Naive B cell (primary cell): ENCODE results near the gene CLOCK. TPM values are rescaled to one million over a fixed set of nuclear protein-coding genes. Genes with fewer than 3 reads are reported as not detected.
A peak's percentile ranks its signal among the peaks of the same experiment; 100 is the strongest.

ENCODE experiments used
- ATAC-seq, 2 donors: fragments of 150-1000 bp; cut with Tn5 transposase; 2 replicates each; pipeline ENCODE4 v1.10.0; 2021; ENCODE audit warnings: low read depth in 2 of 2, mild to moderate bottlenecking in 2 of 2, moderate library complexity in 2 of 2
- DNase-seq: peaks from one replicate; pipeline ENCODE4 v3.0.0; 2022
- H3K27ac Mint-ChIP-seq, 6 donors: one replicate each; pipeline ENCODE4 v1.8.0; 2020 to 2022; ENCODE audit warnings: mild to moderate bottlenecking in 6 of 6, mixed read lengths in 6 of 6, moderate library complexity in 5 of 6, inconsistent platforms in 2 of 6
- H3K27me3 Mint-ChIP-seq, 3 donors: one replicate each; pipeline ENCODE4 v1.8.0; 2021 to 2022; ENCODE audit warnings: mixed read lengths in 3 of 3, mild to moderate bottlenecking in 1 of 3
- H3K36me3 Mint-ChIP-seq, 2 donors: one replicate each; pipeline ENCODE4 v1.8.0; 2020 to 2022; ENCODE audit warnings: mixed read lengths in 2 of 2, inconsistent platforms in 1 of 2, mild to moderate bottlenecking in 1 of 2
- H3K4me1 Mint-ChIP-seq, 3 donors: one replicate each; pipeline ENCODE4 v1.8.0; 2020 to 2022; ENCODE audit warnings: mixed read lengths in 3 of 3, inconsistent platforms in 1 of 3, mild to moderate bottlenecking in 1 of 3, moderate library complexity in 1 of 3
- H3K4me3 Mint-ChIP-seq, 8 donors: one replicate each; pipeline ENCODE4 v1.8.0; 2020 to 2022; ENCODE audit warnings: mild to moderate bottlenecking in 8 of 8, mixed read lengths in 8 of 8, moderate library complexity in 8 of 8, inconsistent platforms in 2 of 8
- H3K9me3 Mint-ChIP-seq, 7 donors: one replicate each; pipeline ENCODE4 v1.8.0; 2020 to 2022; ENCODE audit warnings: mixed read lengths in 7 of 7, mild to moderate bottlenecking in 5 of 7, inconsistent platforms in 2 of 7, moderate library complexity in 1 of 7
- polyA plus RNA-seq, 6 donors: library from polyadenylated mRNA; unstranded; fragments of 300-500 nt; fragmentation: Illumina TruSeq; gene quantifications; one replicate each; pipeline ENCODE4 v1.2.3, GENCODE V29; 2021; ENCODE audit warnings: low read depth in 6 of 6

CLOCK gene
- polyA plus RNA-seq, 6 donors from 2014 or later = 1.3 to 6.0 (median 4.7) TPM

DNA sequence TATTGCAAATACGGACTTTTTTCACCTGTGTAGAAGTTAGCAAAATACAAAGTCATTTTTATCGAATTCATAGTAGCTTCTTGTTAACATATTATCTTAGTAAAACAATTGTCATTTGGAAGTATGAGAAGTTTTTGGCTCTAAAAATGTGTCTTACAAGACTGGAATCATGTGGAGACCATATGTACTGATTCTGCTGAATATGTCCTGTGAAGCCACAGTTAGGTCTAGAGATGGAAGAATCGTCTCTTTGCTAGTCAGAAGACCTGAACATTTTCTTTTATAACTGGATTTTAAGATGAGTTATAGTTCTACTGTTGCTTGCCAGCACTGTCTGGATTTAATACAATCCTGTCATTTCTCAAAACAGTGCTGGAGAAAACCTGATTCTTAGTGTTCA, 121.9 kb downstream of the CLOCK start:
- DNase-seq (no peak), ATAC-seq (no peak)
- H3K27ac Mint-ChIP-seq = peak overlapping the region in 3 of 6 donors; percentile 31 to 69 (median 33)
- H3K27me3 Mint-ChIP-seq = no peaks in the 10 kb centered on the region
- H3K36me3 Mint-ChIP-seq = peaks cover 17 to 21% of the 10 kb centered on the region in 2 donors
- no peaks in the 10 kb centered on the region for H3K9me3 Mint-ChIP-seq
- H3K4me3 Mint-ChIP-seq = no peak overlapping the region
- H3K4me1 Mint-ChIP-seq = peaks cover 4 to 8% (median 7%) of the 10 kb centered on the region in 3 donors

GRCh38 chr4:55416176-55416575, 130.5 kb downstream of the CLOCK start:
- DNase-seq (no peak), ATAC-seq (no peak)
- peaks cover 2 to 9% (median 6%) of the 10 kb centered on the region in 3 donors for H3K4me1 Mint-ChIP-seq
- peak overlapping the region in 1 of 6 donors; percentile 83 for H3K27ac Mint-ChIP-seq
- no peaks in the 10 kb centered on the region for H3K27me3 Mint-ChIP-seq
- no peaks in the 10 kb centered on the region for H3K9me3 Mint-ChIP-seq
- no peak overlapping the region for H3K4me3 Mint-ChIP-seq
- peaks cover 17 to 19% of the 10 kb centered on the region in 2 donors for H3K36me3 Mint-ChIP-seq

GRCh38 chr4:55411621-55412020, 135.1 kb downstream of the CLOCK start:
- H3K4me3 Mint-ChIP-seq = no peak overlapping the region
- no peaks in the 10 kb centered on the region for H3K27me3 Mint-ChIP-seq
- no peaks in the 10 kb centered on the region for H3K9me3 Mint-ChIP-seq
- peaks cover 15 to 20% (median 15%) of the 10 kb centered on the region in 3 donors for H3K4me1 Mint-ChIP-seq
- DNase-seq (no peak), ATAC-seq (no peak)
- H3K27ac Mint-ChIP-seq = no peak overlapping the region
- peaks cover under 1% of the 10 kb centered on the region in 2 donors for H3K36me3 Mint-ChIP-seq

GRCh38 chr4:55410431-55410830, 136.3 kb downstream of the CLOCK start:
- no peak for DNase-seq

GRCh38 chr4:55409468-55410171, 137.1 kb downstream of the CLOCK start:
- H3K4me3 Mint-ChIP-seq = peak overlapping the region in 5 of 8 donors; percentile 22 to 75 (median 58)
- peak overlapping the region; percentile 65 to 94 (median 88) for H3K27ac Mint-ChIP-seq
- no peaks in the 10 kb centered on the region for H3K9me3 Mint-ChIP-seq
- peaks cover 23 to 27% (median 25%) of the 10 kb centered on the region in 3 donors for H3K4me1 Mint-ChIP-seq
- no peaks in the 10 kb centered on the region for H3K36me3 Mint-ChIP-seq
- DNase-seq (peak; percentile 70), ATAC-seq (peak; percentile 93 to 97)
- no peaks in the 10 kb centered on the region for H3K27me3 Mint-ChIP-seq

More at GRCh38 chr4:55410431-55410830, 136.3 kb downstream of the CLOCK start:
- Mint-ChIP-seq H3K4me3 (no peak overlapping the region), H3K27me3 (no peaks in the 10 kb centered on the region), H3K36me3 (no peaks in the 10 kb centered on the region), H3K27ac (peak overlapping the region in 5 of 6 donors; percentile 81 to 94 (median 89)), H3K9me3 (no peaks in the 10 kb centered on the region), H3K4me1 (peaks cover 19 to 25% (median 22%) of the 10 kb centered on the region in 3 donors)
- no peak for ATAC-seq

- ATAC-seq (no peak), DNase-seq (no peak)
- Mint-ChIP-seq H3K4me3 (no peak overlapping the region), H3K27me3 (no peaks in the 10 kb centered on the region), H3K36me3 (no peaks in the 10 kb centered on the region), H3K9me3 (no peaks in the 10 kb centered on the region), H3K4me1 (peaks cover 27 to 34% (median 32%) of the 10 kb centered on the region in 3 donors), H3K27ac (peak overlapping the region in 1 of 6 donors; percentile 20)
Measured at GRCh38 chr4:55407764-55408163, 138.9 kb downstream of the CLOCK start.

- Mint-ChIP-seq H3K36me3 (no peaks in the 10 kb centered on the region), H3K9me3 (no peaks in the 10 kb centered on the region), H3K4me3 (no peak overlapping the region), H3K27ac (peak overlapping the region in 3 of 6 donors; percentile 47 to 63 (median 52)), H3K4me1 (peaks cover 27 to 35% (median 34%) of the 10 kb centered on the region in 3 donors), H3K27me3 (no peaks in the 10 kb centered on the region)
- ATAC-seq (no peak), DNase-seq (no peak)
Measured at GRCh38 chr4:55407119-55407518, 139.6 kb downstream of the CLOCK start.

DNA sequence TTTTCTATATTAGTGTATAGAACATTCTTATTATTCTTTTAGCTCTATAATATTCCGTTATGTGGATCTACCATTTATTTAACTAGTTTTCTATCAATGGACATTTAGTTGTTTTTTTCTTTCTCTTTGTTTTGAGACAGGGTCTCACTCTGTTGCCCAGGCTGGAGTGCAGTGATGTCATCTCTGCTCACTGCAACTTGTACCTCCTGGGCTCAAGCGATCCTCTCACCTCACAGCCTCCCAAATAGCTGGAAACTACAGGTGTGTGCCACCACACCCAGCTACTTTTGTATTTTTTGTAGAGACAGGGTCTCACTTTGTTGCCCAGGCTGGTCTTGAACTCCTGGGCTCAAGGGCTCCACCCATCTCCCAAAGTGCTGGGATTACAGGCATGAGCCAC, 140.2 kb downstream of the CLOCK start:
- no peaks in the 10 kb centered on the region for H3K9me3 Mint-ChIP-seq
- H3K4me3 Mint-ChIP-seq = no peak overlapping the region
- ATAC-seq (no peak), DNase-seq (no peak)
- peaks cover 27 to 35% (median 34%) of the 10 kb centered on the region in 3 donors for H3K4me1 Mint-ChIP-seq
- H3K27ac Mint-ChIP-seq = peak overlapping the region in 4 of 6 donors; percentile 7 to 63 (median 50)
- no peaks in the 10 kb centered on the region for H3K27me3 Mint-ChIP-seq
- no peaks in the 10 kb centered on the region for H3K36me3 Mint-ChIP-seq

DNA sequence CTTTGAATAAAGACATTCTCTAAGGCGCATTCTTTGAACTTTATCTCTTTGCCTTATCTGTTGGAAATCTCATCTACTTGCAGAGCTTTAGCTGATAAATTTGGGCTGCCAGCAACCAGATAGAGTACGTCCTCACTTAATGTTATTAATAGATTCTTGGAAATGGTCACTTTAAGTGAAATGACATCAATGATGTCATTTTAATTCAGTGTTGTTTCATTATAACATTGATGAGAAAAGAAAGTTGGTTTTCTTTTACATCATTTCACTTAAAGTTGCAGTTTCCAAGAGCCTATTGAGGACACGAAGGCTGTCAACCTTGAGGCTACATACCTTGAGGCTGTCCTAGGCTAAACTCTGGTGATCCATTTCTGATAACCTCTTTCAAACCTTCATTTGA, 141.6 kb downstream of the CLOCK start:
- H3K4me1 Mint-ChIP-seq = peaks cover 32 to 38% (median 34%) of the 10 kb centered on the region in 3 donors

DNA sequence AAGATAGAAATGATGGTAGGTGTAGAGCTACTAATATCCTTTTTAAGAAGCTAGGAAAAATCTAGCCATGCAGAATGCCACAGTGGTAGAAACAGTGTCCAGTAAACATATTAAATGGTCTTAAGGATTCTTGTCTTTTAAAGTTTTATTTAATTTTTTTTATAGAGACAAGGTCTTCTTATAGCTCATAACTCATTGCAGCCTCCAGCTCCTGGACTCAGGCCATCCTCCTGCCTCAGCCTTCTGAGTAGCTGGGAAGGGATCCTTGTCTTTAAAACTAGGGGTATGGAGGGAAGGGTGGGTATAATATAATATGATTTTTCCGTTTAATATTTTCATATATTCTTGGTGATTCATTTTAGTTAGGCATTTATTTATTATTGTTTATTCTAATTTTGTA, 147.1 kb downstream of the CLOCK start:
- Mint-ChIP-seq H3K9me3 (no peaks in the 10 kb centered on the region), H3K4me3 (peak overlapping the region in 2 of 8 donors; percentile 67 to 92), H3K27me3 (no peaks in the 10 kb centered on the region), H3K27ac (peak overlapping the region in 2 of 6 donors; percentile 24 to 75), H3K4me1 (peaks cover 44 to 55% (median 51%) of the 10 kb centered on the region in 3 donors), H3K36me3 (peaks cover 4 to 8% of the 10 kb centered on the region in 2 donors)
- DNase-seq (no peak), ATAC-seq (no peak)

More for the DNA sequence above, 141.6 kb downstream of the CLOCK start:
- H3K9me3 Mint-ChIP-seq = no peaks in the 10 kb centered on the region
- H3K27me3 Mint-ChIP-seq = no peaks in the 10 kb centered on the region
- peak overlapping the region in 1 of 6 donors; percentile 69 for H3K27ac Mint-ChIP-seq
- ATAC-seq (no peak), DNase-seq (no peak)
- no peak overlapping the region for H3K4me3 Mint-ChIP-seq
- H3K36me3 Mint-ChIP-seq = peaks cover 0 to 4% of the 10 kb centered on the region in 2 donors

- peaks cover 47 to 55% (median 50%) of the 10 kb centered on the region in 3 donors for H3K4me1 Mint-ChIP-seq
- DNase-seq (no peak), ATAC-seq (no peak)
- peak overlapping the region in 7 of 8 donors; percentile 3 to 92 (median 61) for H3K4me3 Mint-ChIP-seq
- no peaks in the 10 kb centered on the region for H3K27me3 Mint-ChIP-seq
- peak overlapping the region in 4 of 6 donors; percentile 24 to 75 (median 56) for H3K27ac Mint-ChIP-seq
- H3K36me3 Mint-ChIP-seq = peaks cover 4 to 8% of the 10 kb centered on the region in 2 donors
- H3K9me3 Mint-ChIP-seq = no peaks in the 10 kb centered on the region
Measured at GRCh38 chr4:55398966-55399365, 147.7 kb downstream of the CLOCK start.

- no peak for DNase-seq
- ATAC-seq = no peak
- H3K9me3 Mint-ChIP-seq = no peaks in the 10 kb centered on the region
- peaks cover 4 to 8% of the 10 kb centered on the region in 2 donors for H3K36me3 Mint-ChIP-seq
- H3K27me3 Mint-ChIP-seq = no peaks in the 10 kb centered on the region
- peak overlapping the region in 5 of 8 donors; percentile 7 to 96 (median 91) for H3K4me3 Mint-ChIP-seq
- peak overlapping the region in 1 of 6 donors; percentile 99 for H3K27ac Mint-ChIP-seq
- peaks cover 43 to 52% (median 45%) of the 10 kb centered on the region in 3 donors for H3K4me1 Mint-ChIP-seq
Measured at GRCh38 chr4:55398461-55398860, 148.2 kb downstream of the CLOCK start.

- no peaks in the 10 kb centered on the region for H3K9me3 Mint-ChIP-seq
- DNase-seq = no peak
- H3K4me1 Mint-ChIP-seq = peaks cover 43 to 48% (median 44%) of the 10 kb centered on the region in 3 donors
- H3K4me3 Mint-ChIP-seq = peak overlapping the region; percentile 79 to 96 (median 92)
- no peak for ATAC-seq
- H3K36me3 Mint-ChIP-seq = peaks cover 4 to 8% of the 10 kb centered on the region in 2 donors
- no peaks in the 10 kb centered on the region for H3K27me3 Mint-ChIP-seq
- peak overlapping the region; percentile 78 to 99 (median 92) for H3K27ac Mint-ChIP-seq
Measured at GRCh38 chr4:55397520-55398321, 149.0 kb downstream of the CLOCK start.
